GM19467 (cell line): ENCODE measurements around the gene MAP1LC3A.
"Not testable (repeated sequence)": the region's sequence is repeated elsewhere in the genome, so short reads cannot be mapped to it uniquely, and the experiment has no call there.

Experiments used
- ATAC-seq: cut with Tn5 transposase; IDR thresholded peaks from one replicate; pipeline ENCODE4 v1.9.1; 2021; ENCODE audit warnings: mild to moderate bottlenecking, moderate library complexity; ENCODE audit not compliant: unreplicated experiment

Gene MAP1LC3A

GRCh38 chr20:34558320-34559218, at the start of gene MAP1LC3A:
MAP1LC3A (plus strand) TSS chr20:34558718; CDS start chr20:34558869, 151 bp downstream.
- no peak for ATAC-seq

- no peak for ATAC-seq
Observed at GRCh38 chr20:34510575-34510974, 47.9 kb upstream of the MAP1LC3A start.

DNA sequence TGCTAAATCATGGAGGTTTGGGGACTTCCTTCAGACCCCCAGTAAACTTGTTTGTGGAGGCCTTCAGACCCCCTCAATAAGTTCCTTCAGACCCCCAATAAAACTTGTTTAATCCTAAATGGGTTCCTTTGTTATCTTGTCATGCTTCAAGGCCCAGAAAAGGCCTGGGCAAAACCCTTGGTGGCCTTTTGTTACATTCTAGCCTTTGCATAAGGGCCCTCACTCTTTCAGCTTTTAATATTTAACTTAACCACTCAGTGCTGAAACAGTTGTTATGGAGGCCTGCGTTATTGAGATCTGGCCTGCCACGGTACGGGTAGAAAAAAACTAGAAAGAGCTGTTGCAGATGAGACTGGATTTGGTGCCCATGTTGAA, 46.6 kb upstream of the MAP1LC3A start:
- no peak for ATAC-seq

- no peak for ATAC-seq
Observed at GRCh38 chr20:34512266-34512954, 46.1 kb upstream of the MAP1LC3A start.

DNA sequence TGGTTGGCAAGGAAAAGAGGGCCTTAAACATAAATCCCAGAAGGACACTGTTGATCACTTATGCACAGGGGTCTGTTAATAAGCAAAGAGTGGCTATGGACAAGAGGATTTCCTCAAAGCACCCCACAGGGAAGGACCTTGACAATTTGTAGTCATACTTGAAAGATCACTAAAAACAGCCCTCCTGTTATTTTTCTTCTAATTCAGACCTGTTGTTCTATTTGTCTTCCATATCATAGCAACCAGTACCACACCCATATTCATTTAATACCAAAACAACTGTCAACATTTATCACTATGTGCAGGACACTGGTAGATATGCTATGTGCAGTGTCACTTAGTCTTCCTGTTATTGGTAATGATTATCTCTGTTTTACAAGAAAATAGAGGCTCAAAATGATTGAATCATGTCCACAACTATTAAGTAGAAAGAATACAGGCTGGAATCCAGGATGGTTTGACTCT, 45.5 kb upstream of the MAP1LC3A start:
- ATAC-seq: no peak

- not testable (repeated sequence) for ATAC-seq
Observed at GRCh38 chr20:34514034-34514433, 44.5 kb upstream of the MAP1LC3A start.

DNA sequence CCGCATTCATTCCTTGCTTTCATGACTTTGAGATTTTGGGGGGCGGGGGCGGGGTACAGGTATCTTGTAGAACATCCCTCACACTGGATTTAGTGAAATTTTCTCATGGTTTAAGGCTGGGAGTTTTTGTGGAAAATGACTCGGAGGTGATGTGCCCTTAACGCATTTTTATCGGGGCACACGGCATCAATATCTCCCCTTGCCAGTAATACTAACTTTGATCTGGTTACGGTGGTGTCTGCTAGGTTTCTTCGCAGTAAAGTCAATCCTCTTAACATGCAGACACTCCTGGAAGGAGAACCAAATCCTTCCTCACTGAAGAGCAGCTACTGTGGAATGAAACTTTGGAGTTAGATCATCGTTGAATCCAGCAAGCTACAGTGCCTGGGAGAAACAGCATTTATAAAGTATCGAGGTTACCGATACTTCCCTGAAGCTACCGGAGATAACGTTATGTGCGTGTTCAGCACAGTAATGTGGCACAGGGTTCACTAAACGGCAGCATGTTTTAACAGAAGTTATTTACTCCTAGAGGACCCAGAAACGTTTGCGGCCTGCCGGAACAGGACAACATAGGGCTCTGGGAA, 43.5 kb upstream of the MAP1LC3A start:
- no peak for ATAC-seq

DNA sequence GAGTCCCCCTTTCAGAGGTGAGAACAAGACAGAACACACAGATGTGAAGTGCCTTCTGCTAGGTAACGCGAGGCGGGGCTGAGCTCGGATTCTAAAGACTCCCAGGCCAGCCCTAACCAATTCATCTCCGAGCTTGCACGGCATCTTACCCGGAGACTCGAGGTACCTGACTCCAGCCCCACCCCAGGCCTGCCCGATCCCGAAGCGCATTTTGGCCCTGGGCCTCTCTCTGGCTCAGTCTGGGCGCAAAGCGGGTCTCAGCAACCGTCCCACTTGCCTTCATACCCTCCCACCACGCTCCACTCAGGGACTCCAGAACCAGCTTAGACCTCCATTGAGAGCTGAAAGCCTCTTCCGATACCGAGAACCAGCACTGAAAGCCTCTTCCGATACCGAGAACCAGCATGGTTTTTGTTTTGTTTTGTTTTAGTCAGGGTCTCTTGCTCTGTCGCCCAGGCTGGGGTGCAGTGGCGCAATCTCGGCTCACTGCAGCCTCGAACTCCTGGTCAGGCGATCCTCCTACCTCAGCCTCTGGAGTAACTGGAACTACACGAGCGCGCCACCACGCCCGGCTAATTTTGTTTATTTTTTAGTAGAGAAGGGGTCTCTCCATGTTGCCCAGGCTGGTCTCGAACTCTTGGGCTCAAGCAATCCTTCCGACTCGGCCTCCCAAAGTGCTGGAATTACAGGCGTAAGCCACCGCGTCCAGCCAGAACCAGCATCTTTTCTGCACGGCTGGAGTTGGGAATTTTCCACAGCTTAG, 42.9 kb upstream of the MAP1LC3A start:
- ATAC-seq: peak; percentile 43

- peak; percentile 68 for ATAC-seq
Observed at GRCh38 chr20:34516247-34517113, 42.0 kb upstream of the MAP1LC3A start, which contains the start of gene DYNLRB1. DYNLRB1 (plus strand) TSS chr20:34516422; CDS start chr20:34516459, 37 bp downstream.

GRCh38 chr20:34517114-34517505, 41.4 kb upstream of the MAP1LC3A start:
- ATAC-seq: no peak

DNA sequence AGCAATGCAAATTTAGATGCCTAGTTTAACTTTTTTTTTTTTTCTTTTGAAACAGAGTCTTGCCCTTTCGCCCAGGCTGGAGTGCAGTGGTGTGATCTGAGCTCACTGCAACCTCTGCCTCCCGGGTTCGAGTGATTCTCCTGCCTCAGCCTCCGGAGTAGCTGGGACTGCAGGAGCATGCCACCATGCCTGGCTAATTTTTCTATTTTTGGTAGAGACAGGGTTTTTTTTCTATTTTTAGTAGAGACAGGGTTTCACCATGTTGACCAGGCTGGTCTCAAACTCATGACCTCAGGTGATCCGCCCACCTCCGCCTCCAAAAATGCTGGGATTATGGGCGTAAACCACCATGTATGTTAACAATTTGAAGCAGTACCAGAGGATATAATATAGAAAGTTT, 39.7 kb upstream of the MAP1LC3A start:
- not testable (repeated sequence) for ATAC-seq

DNA sequence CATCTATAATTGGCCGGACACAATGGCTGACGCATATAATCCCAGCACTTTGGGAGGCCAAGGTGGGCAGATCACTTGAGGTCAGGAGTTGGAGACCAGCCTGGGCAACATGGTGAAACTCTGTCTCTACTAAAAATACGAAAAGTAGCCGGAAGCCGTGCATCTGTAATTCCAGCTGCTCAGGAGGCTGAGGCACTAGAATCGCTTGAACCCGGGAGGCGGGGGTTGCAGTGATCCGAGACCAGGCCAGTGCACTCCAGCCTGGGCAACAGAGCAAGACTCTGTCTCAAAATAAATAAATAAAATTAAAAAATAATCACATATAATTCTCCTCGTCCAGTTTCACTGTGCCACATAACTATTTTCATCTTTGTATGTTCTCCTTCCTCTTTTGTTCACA, 38.7 kb upstream of the MAP1LC3A start:
- ATAC-seq: not testable (repeated sequence)

GRCh38 chr20:34522969-34523871, 35.3 kb upstream of the MAP1LC3A start:
- no peak for ATAC-seq

DNA sequence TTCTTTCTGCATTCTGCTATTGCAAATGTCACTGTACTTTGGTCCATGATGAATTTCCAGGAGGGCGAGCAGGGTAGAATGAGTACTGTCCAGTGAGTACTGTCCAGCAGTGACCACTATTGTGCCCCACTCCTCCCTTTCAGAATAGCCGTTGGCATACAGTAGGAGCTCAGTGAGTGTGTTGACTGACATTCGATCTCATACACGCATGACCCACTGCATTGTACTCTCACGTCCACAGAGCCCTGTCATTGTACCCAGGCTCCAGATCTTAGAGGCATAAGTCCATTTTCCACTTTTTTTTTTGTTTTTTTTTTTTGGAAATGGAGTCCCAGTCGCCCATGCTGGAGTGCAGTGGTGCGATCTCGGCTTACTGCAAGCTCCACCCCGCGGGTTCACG, 34.1 kb upstream of the MAP1LC3A start:
- no peak for ATAC-seq

DNA sequence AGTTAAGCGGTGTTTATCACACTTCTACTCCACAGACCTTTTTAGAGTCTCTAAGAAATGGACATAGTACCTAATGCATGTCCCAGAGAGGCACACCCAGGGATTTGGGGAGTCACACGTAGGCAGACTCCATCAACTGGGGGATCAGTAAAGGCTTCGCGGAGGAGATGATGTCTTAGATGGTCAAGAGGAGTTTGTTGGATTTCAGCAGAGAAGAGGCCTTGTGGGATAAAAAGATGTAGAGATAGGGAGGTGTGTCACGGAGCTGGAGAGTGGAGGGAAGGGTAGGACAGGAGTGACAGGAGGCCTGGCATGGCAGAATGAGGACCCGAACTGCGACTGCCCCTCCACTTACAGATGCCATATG, 33.2 kb upstream of the MAP1LC3A start:
- ATAC-seq: no peak

DNA sequence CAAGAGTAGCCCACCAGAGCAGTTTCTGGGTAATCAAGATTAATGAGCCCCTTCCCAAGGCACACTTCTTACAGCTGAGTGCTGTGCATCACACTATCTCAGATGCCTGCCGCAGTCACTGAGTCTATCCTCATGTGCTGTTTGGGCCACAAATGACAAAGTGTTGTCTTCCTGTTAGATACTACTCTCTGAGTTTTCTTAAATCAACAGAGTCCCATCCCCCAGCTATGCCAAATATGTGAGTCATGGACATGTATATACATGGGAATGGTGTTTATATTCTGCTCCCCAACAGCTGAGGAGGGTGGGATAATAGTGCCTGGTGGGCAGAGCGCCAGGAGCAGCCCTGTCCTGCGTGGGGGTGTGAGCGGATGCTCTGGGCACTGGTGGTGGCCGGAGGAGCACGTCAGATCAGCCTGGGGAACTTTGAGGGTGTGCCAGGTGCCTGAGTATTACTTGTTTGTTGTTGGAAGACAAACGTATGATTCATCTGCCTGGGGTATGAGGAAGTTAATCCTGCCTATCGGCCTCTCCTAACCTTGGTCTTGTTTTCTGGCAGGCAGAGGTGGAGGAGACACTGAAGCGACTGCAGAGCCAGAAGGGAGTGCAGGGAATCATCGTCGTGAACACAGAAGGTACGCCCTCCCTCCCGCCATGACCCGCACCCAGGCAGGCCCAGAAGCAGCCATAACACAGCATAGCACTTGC, 32.7 kb upstream of the MAP1LC3A start:
- no peak for ATAC-seq

- ATAC-seq: no peak
Observed at GRCh38 chr20:34526466-34526865, 32.1 kb upstream of the MAP1LC3A start.

DNA sequence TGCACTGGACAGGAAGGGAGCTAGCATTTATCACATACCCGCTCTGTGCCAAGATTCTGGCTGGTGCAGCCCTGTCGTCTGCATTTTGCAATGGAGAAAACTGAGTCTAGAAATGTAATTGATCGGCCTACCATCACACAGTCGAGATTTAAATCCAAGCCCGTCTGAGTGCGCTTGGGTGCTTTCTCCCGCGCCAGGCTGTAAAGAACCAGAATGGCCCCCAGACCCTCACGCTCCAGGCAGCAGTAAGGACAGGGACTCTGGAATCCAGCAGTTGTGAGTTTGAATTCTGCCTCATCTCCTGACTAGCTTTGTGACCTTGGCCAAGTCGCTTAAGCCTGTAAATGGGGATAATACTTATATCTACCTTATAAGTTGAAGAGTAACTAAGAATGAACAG, 31.5 kb upstream of the MAP1LC3A start:
- no peak for ATAC-seq
